Hypothalamus (tissue), 51 donors: ENCODE data around the gene HNRNPA3.

Source experiments
- DNase-seq, 51 donors: peaks; one replicate each; lab custom pipeline; 2025; lab: John Stamatoyannopoulos, UW

Gene HNRNPA3

GRCh38 chr2:177268187-177268871, 55.7 kb downstream of the HNRNPA3 start:
- DNase-seq: no peak

- DNase-seq: no peak
Observed at GRCh38 chr2:177268901-177269300, 56.3 kb downstream of the HNRNPA3 start.

GRCh38 chr2:177270531-177270930, 57.9 kb downstream of the HNRNPA3 start:
- DNase-seq: no peak

- no peak for DNase-seq
Observed at GRCh38 chr2:177271981-177272666, 59.5 kb downstream of the HNRNPA3 start.

- no peak for DNase-seq
Observed at GRCh38 chr2:177272765-177273164, 60.2 kb downstream of the HNRNPA3 start.

- DNase-seq: no peak
Observed at GRCh38 chr2:177273408-177273807, 60.8 kb downstream of the HNRNPA3 start.
